MM.1S (cell line): ENCODE results near the gene C9orf152.
A peak's percentile ranks its signal among the peaks of the same experiment; 100 is the strongest.

ENCODE experiments used
- DNase-seq: peaks from one replicate; pipeline ENCODE4 v3.0.0-alpha.2; 2015
- H2AFZ ChIP-seq: fragments of 300-600 bp; sonication (generic); 2 replicates; pipeline ENCODE4 v1.6.0; 2016; ENCODE audit warnings: antibody characterized with exemption, low read length
- H3F3A ChIP-seq: fragments of 300-600 bp; sonication (generic); 2 replicates; pipeline ENCODE4 v1.6.1; 2016; ENCODE audit warnings: mild to moderate bottlenecking, antibody characterized with exemption, low read length, moderate library complexity, mixed read lengths; ENCODE audit not compliant: insufficient read depth
- H3K27ac ChIP-seq: fragments of 300-600 bp; sonication (generic); 2 replicates; pipeline ENCODE4 v1.5.1; 2016; ENCODE audit warnings: mild to moderate bottlenecking, low read length
- H3K27me3 ChIP-seq: fragments of 300-600 bp; sonication (generic); replicated peaks from 2 replicates; pipeline ENCODE4 v1.6.0; 2016; ENCODE audit warnings: low read length; ENCODE audit not compliant: insufficient read depth
- H3K36me3 ChIP-seq: fragments of 300-600 bp; sonication (generic); replicated peaks from 2 replicates; pipeline ENCODE4 v1.6.1; 2016; ENCODE audit warnings: mild to moderate bottlenecking, low read length, mixed read lengths; ENCODE audit not compliant: insufficient read depth
- H3K4me1 ChIP-seq: fragments of 300-600 bp; sonication (generic); 2 replicates; pipeline ENCODE4 v1.6.1; 2016; ENCODE audit warnings: low read length, mixed read lengths
- H3K4me2 ChIP-seq: fragments of 300-600 bp; sonication (generic); 2 replicates; pipeline ENCODE4 v1.6.0; 2016; ENCODE audit warnings: low read depth, low read length
- H3K4me3 ChIP-seq: fragments of 300-600 bp; sonication (generic); 2 replicates; pipeline ENCODE4 v1.5.1; 2016; ENCODE audit warnings: low read length, mixed read lengths
- H3K79me2 ChIP-seq: fragments of 300-600 bp; sonication (generic); 2 replicates; pipeline ENCODE4 v1.6.1; 2016; ENCODE audit warnings: mixed run types, low read length, mixed read lengths
- H3K9ac ChIP-seq: fragments of 300-600 bp; sonication (generic); 2 replicates; pipeline ENCODE4 v1.6.1; 2016; ENCODE audit warnings: low read length, mixed read lengths
- H3K9me2 ChIP-seq: fragments of 300-600 bp; sonication (generic); replicated peaks from 2 replicates; pipeline ENCODE4 v1.6.1; 2016; ENCODE audit warnings: mild to moderate bottlenecking, low read length, mixed read lengths; ENCODE audit not compliant: insufficient read depth
- H3K9me3 ChIP-seq: fragments of 300-600 bp; sonication (generic); replicated peaks from 2 replicates; pipeline ENCODE4 v1.6.1; 2016; ENCODE audit warnings: mild to moderate bottlenecking, low read length, mixed read lengths; ENCODE audit not compliant: insufficient read depth
- H4K20me1 ChIP-seq: fragments of 300-600 bp; sonication (generic); 2 replicates; pipeline ENCODE4 v1.6.1; 2016; ENCODE audit warnings: mild to moderate bottlenecking, low read length, moderate library complexity, mixed read lengths; ENCODE audit not compliant: insufficient read depth
- EZH2 ChIP-seq: fragments of 300-600 bp; sonication (generic); optimal IDR thresholded peaks from 2 replicates; pipeline ENCODE3; 2017; ENCODE audit warnings: low read depth, mild to moderate bottlenecking, antibody characterized with exemption, low read length, mixed read lengths
- EZH2phosphoT487 ChIP-seq: fragments of 300-600 bp; sonication (generic); IDR thresholded peaks from 2 replicates; pipeline ENCODE4 v1.6.1; 2018; ENCODE audit warnings: antibody characterized with exemption, low read length
- TF ChIP-seq, protein P1 (sequence below): fragments of 300-600 bp; sonication (generic); IDR thresholded peaks from 2 replicates; pipeline ENCODE4 v1.5.1; 2016; ENCODE audit warnings: antibody characterized with exemption, low read length, mixed read lengths

Gene C9orf152

DNA sequence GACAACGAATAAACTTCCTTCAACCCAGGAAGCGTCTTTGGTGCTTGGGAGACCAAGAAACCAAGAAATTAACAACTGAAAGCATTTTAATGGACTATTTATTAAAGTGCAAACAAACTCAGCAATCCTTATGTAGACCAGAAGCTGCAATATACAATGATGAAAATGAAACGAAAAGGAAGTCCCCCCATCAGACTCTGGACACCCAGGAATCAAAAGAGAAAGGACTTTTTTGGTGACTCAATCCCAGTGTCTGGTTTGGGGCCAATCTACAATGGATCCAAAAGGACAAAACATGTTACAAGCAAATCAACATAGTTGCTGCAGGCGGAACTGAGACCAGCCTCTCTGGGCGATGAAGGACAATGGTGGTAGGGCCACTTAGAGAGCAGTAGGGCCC, 39.5 kb downstream of the C9orf152 start:
- Histone ChIP-seq H3K9me3 (no peaks in the 10 kb centered on the region), H3K79me2 (peaks cover 87% of the 10 kb centered on the region), H3K4me3 (no peak overlapping the region), H4K20me1 (peaks cover 11% of the 10 kb centered on the region; the same call in 1 of the 2 replicates), H3K27me3 (no peaks in the 10 kb centered on the region), H3K27ac (no peak overlapping the region), H3K4me2 (no peak overlapping the region), H3K36me3 (peaks cover 26% of the 10 kb centered on the region), H3K9ac (no peak overlapping the region), H2AFZ (no peak overlapping the region), H3K4me1 (peaks cover 5% of the 10 kb centered on the region; the same call in 1 of the 2 replicates), H3K9me2 (no peaks in the 10 kb centered on the region), H3F3A (peaks cover 12% of the 10 kb centered on the region; the same call in 1 of the 2 replicates)
- TF ChIP-seq EZH2phosphoT487: no peak
- TF ChIP-seq, protein P1, sequence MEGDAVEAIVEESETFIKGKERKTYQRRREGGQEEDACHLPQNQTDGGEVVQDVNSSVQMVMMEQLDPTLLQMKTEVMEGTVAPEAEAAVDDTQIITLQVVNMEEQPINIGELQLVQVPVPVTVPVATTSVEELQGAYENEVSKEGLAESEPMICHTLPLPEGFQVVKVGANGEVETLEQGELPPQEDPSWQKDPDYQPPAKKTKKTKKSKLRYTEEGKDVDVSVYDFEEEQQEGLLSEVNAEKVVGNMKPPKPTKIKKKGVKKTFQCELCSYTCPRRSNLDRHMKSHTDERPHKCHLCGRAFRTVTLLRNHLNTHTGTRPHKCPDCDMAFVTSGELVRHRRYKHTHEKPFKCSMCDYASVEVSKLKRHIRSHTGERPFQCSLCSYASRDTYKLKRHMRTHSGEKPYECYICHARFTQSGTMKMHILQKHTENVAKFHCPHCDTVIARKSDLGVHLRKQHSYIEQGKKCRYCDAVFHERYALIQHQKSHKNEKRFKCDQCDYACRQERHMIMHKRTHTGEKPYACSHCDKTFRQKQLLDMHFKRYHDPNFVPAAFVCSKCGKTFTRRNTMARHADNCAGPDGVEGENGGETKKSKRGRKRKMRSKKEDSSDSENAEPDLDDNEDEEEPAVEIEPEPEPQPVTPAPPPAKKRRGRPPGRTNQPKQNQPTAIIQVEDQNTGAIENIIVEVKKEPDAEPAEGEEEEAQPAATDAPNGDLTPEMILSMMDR: no peak
- no peak for TF ChIP-seq EZH2
- DNase-seq: peak; percentile 2

GRCh38 chr9:110161940-110162339, 46.0 kb downstream of the C9orf152 start:
- H3F3A ChIP-seq: peaks cover 54% of the 10 kb centered on the region
- peak; percentile 81 for DNase-seq
- peaks cover 10% of the 10 kb centered on the region; the same call in 1 of the 2 replicates for H3K36me3 ChIP-seq
- peak overlapping the region; percentile 82 for H3K4me2 ChIP-seq
- H3K27me3 ChIP-seq: no peaks in the 10 kb centered on the region
- H3K9ac ChIP-seq: peak overlapping the region; percentile 28; the same call in 1 of the 2 replicates
- no peak overlapping the region for H2AFZ ChIP-seq
- H3K4me3 ChIP-seq: peak overlapping the region; percentile 31
- no peaks in the 10 kb centered on the region for H3K9me2 ChIP-seq
- H3K27ac ChIP-seq: peak overlapping the region; percentile 78
- H3K4me1 ChIP-seq: peaks cover 65% of the 10 kb centered on the region
- TF ChIP-seq EZH2phosphoT487 (no peak), EZH2 (no peak)
- TF ChIP-seq, protein P1: no peak
- H3K9me3 ChIP-seq: no peaks in the 10 kb centered on the region
- peaks cover 100% of the 10 kb centered on the region for H3K79me2 ChIP-seq
- peaks cover 5% of the 10 kb centered on the region; the same call in 1 of the 2 replicates for H4K20me1 ChIP-seq

DNA sequence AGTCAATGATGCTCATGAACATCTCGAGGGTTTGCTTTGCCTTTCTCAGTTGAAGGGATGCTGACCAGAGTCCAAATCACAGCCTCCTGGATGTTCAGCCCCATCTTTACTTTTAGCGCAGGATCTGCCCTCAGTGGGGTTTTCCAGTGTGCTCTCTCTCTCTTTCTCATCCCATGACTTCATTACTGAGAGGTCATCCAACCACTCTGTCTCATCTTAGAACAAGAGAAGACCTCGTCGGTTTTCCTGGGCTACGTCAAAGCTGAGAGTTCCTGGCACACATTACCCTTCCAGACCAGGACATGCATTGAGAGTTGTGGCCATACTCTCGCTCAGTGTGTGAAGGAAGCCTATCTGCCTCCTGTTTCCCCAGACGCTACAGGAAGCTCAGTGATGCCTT, 47.3 kb downstream of the C9orf152 start:
- TF ChIP-seq, protein P1: no peak
- TF ChIP-seq EZH2 (no peak), EZH2phosphoT487 (no peak)
- Histone ChIP-seq H3K9ac (peak overlapping the region; percentile 28; the same call in 1 of the 2 replicates), H3K4me3 (peak overlapping the region; percentile 31), H3K79me2 (peaks cover 98% of the 10 kb centered on the region), H3K27me3 (no peaks in the 10 kb centered on the region), H3K36me3 (peaks cover 6% of the 10 kb centered on the region; the same call in 1 of the 2 replicates), H3K4me1 (peaks cover 76% of the 10 kb centered on the region), H3K9me2 (no peaks in the 10 kb centered on the region), H3K27ac (peak overlapping the region; percentile 78), H3K4me2 (peak overlapping the region; percentile 82), H3K9me3 (no peaks in the 10 kb centered on the region), H4K20me1 (no peaks in the 10 kb centered on the region), H2AFZ (no peak overlapping the region), H3F3A (peaks cover 66% of the 10 kb centered on the region)
- no peak for DNase-seq
